Myocyte (in vitro differentiated cells): ENCODE data around the gene ZNF324. TPM values are rescaled to one million over a fixed set of nuclear protein-coding genes. Genes with fewer than 3 reads are reported as not detected.
A peak's percentile ranks its signal among the peaks of the same experiment; 100 is the strongest.
"Not testable (repeated sequence)": the region's sequence is repeated elsewhere in the genome, so short reads cannot be mapped to it uniquely, and the experiment has no call there.

Source experiments
- DNase-seq: peaks from one replicate; pipeline ENCODE4 v3.0.0-alpha.2; 2012; ENCODE audit warnings: low read depth
- polyA plus RNA-seq: library from polyadenylated mRNA; unstranded; fragments of >200 nt; gene quantifications from one replicate; pipeline ENCODE4 v1.2.1, GENCODE V29; 2012; ENCODE audit warnings: missing spikeins
- total RNA-seq: library from RNA; depleted of rRNA; stranded (reverse); fragments of >200 nt; gene quantifications from 2 replicates; pipeline ENCODE4 v1.2.3, GENCODE V29; 2014

Gene ZNF324
- 15.0 and 15.3 TPM in 2 replicates for total RNA-seq
- polyA plus RNA-seq = 7.5 TPM

- DNase-seq = peak; percentile 97
Measured at GRCh38 chr19:58466760-58467589, at the start of gene ZNF324. ZNF324 (plus strand) TSS chr19:58467080; CDS start chr19:58469186, 2,106 bp downstream.

GRCh38 chr19:58428617-58429016 is 38.3 kb upstream of the ZNF324 start:
- DNase-seq = no peak

DNA sequence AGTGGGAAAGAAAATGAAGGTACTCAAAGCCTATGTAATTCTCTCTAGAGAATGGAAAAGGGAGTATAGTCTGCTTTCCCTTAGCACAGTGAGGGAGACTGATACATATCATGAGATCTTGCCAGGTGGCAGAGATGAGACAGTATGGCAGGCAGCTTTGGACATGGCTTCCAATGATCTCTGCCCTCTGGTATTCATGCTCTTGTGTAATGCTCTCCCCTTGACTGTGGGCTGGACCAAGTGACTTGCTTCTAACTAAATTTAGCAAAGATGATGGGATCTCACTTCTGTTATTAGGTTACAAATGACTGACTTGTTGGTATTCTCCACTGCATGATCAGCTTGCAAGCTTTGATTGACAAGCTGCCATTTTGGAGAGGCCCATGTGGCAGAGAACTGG is 37.1 kb upstream of the ZNF324 start:
- peak; percentile 13 for DNase-seq

- no peak for DNase-seq
Measured at GRCh38 chr19:58434217-58434616, 32.7 kb upstream of the ZNF324 start.

GRCh38 chr19:58439576-58440554 is 27.0 kb upstream of the ZNF324 start, which contains the start of gene ZNF132:
ZNF132 (minus strand) TSS chr19:58440153; CDS start chr19:58439821, 332 bp downstream.
- DNase-seq = peak; percentile 100

- DNase-seq = no peak
Measured at GRCh38 chr19:58440556-58440955, 26.3 kb upstream of the ZNF324 start.

GRCh38 chr19:58442986-58443385 is 23.9 kb upstream of the ZNF324 start:
- DNase-seq = not testable (repeated sequence)

- DNase-seq = not testable (repeated sequence)
Measured at GRCh38 chr19:58448860-58449259, 18.0 kb upstream of the ZNF324 start.

GRCh38 chr19:58449980-58450379 is 16.9 kb upstream of the ZNF324 start:
- DNase-seq = not testable (repeated sequence)

GRCh38 chr19:58450856-58451357 is 16.0 kb upstream of the ZNF324 start:
- DNase-seq = no peak

DNA sequence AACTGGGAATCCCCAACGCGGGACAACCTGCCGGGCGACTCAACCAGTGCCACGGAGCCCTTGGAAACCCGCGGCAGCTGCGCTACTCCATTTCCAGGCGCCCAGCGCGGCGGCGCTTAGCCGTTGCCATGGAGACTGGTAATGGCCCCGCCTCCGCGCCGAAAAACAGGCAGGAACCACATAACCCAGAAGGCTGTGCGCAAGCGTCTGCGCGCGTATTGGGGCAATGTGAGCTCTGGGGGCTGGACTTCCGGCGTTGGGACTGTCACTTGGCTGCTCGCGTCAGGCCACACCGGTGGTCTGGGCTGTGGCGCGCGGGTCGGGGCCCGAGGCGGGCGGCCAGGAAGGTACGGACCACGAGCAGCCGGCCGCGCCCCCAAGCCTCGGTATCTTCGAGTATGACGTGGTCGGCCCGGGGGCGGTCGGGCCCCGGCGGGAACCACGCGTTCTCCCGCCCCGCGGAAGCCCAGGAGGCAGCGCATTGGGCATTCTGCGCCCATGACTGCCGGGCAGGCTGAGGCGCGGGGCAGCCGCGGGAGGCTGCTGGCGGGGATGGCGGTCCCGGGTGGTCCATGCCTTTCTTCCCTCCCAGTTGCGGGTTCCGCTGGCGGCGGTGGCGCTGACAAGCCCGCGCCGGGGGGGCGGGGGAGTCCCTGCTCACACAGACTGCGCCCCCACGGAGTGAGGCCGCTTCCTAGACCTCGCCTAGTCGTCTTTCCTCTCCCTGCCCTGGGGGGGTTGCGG is 15.3 kb upstream of the ZNF324 start, which contains the start of gene ZNF324B:
Gene ZNF324B (plus strand): TSS at position 265 of the 744 bp plus-strand sequence. CDS start 2,080 bp downstream, outside the sequence.
- peak; percentile 97 for DNase-seq

GRCh38 chr19:58453743-58454142 is 13.1 kb upstream of the ZNF324 start:
- no peak for DNase-seq

DNA sequence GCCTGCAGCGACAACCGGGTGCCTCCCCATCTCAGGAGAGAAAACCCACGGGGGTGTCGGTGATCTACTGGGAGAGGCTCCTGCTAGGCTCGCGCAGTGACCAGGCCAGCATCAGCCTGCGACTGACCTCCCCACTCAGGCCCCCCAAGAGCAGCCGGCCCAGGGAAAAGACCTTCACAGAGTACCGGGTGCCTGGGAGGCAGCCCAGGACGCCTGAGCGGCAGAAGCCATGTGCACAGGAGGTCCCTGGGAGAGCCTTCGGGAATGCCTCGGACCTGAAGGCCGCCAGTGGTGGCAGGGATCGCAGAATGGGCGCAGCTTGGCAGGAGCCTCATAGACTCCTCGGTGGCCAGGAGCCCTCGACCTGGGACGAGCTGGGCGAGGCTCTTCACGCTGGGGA is 11.6 kb upstream of the ZNF324 start:
- no peak for DNase-seq

DNA sequence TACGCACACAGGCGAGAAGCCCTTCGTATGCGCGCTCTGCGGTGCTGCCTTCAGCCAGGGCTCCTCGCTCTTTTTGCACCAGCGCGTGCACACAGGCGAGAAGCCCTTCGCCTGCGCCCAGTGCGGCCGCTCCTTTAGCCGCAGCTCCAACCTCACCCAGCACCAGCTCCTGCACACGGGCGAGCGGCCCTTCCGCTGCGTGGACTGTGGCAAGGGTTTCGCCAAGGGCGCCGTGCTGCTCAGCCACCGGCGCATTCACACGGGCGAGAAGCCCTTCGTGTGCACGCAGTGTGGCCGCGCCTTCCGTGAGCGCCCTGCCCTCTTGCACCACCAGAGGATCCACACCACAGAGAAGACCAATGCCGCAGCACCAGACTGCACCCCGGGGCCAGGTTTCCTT is 10.8 kb upstream of the ZNF324 start:
- no peak for DNase-seq

GRCh38 chr19:58460039-58460438 is 6.8 kb upstream of the ZNF324 start:
- no peak for DNase-seq

GRCh38 chr19:58466089-58466759 is 656 bp upstream of the ZNF324 start:
- no peak for DNase-seq

DNA sequence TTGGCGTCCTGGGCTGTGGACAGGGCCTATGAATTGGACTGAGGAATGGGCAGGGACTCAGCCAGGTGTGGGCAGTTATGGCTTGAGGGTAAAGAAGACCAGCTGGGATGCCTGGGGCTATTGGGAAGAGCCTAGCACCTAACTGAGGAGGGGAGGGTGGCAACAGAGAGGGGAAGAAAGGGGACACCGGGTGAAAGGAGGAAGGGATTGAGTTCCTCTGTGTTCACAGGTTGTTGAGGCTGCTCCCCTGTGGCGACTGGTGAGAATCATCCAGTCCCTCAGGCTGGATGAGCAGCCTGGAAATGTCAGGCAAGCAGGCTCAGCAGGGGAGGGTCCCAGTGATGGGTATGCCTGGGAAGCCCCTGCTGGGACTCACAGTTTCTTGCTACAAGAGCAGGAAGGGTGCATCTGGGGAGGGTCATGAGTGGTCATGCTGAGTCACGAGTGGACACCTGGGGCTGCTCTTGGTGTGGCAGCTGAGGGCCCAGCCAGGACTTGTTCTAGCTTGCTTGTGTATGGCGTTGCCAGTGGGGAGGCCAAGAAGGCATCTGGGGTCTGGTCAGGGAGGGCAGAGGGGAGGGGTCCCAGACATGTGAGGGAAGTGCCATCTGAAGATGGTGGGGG is 1.4 kb downstream of the ZNF324 start:
- no peak for DNase-seq

DNA sequence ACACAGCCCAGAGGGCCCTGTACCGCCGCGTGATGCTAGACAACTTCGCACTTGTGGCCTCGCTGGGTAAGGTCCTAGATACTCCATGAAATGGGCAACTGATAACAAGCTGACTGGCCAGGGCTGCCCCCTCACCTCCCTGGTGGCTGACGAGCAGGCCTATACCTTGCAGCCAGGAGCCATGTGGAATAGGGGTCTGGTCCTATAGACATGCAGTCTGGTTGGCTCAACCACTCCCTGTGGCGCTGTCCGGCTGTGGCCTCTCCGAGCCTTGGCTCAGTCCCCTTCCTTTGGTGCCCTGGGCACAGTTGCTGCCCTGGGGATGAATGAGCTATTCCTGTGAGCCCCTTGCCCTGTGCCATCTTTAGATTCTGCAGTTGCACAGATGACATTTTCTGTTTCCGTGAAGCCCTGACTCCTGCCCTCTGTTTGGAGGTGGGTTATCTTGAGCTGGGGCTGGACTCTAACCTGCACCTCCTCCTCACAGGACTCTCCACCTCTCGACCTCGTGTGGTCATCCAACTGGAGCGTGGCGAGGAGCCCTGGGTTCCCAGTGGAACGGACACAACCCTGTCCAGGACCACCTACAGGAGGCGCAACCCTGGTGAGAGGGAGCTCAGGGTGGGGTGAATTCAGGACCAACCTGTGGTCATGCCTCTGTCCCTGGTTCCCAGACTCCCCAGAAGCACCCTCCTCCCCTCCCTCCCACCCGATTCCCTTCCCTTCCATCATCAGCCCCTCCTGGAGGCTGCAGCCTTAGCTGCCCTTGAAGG is 2.5 kb downstream of the ZNF324 start:
- DNase-seq = no peak
